ENCODE results near the gene TUBAL3. TPM values are rescaled to one million over a fixed set of nuclear protein-coding genes. Genes with fewer than 3 reads are reported as not detected.

Gene TUBAL3
- total RNA-seq, 1 donor from 2014 or later: not detected

- H3K27me3 Mint-ChIP-seq (ENCODE audit: low read depth, unreplicated experiment): no peaks in the 10 kb centered on the region
- Histone ChIP-seq H3K4me3 (ENCODE audit: insufficient read depth, low read depth, low read length) (no peak overlapping the region), H3K79me2 (ENCODE audit: insufficient read depth, low read length) (peaks cover 94% of the 10 kb centered on the region), H3K27ac (ENCODE audit: low read depth, low read length) (no peak overlapping the region), H3K4me1 (ENCODE audit: insufficient read depth, low read length) (no peaks in the 10 kb centered on the region), H2AFZ (ENCODE audit: low read depth, low read length) (no peak overlapping the region), H3K27me3 (ENCODE audit: insufficient read depth, low read length) (no peaks in the 10 kb centered on the region), H3K9ac (ENCODE audit: low read length) (no peak overlapping the region), H3K36me3 (ENCODE audit: insufficient read depth, low read length) (no peaks in the 10 kb centered on the region), H3K4me2 (ENCODE audit: low read length) (no peak overlapping the region), H3K9me3 (ENCODE audit: insufficient read depth, low read depth, low read length) (no peaks in the 10 kb centered on the region), H4K20me1 (ENCODE audit: insufficient read depth, low read length) (peaks cover 5% of the 10 kb centered on the region)
- FAIRE-seq (no peak), DNase-seq (ENCODE audit: low read depth) (peak; percentile 26)
- H3K4me3 Mint-ChIP-seq (ENCODE audit: unreplicated experiment): no peak overlapping the region
- peaks cover 4% of the 10 kb centered on the region for H3K9me3 Mint-ChIP-seq (ENCODE audit: unreplicated experiment)
- H3K27ac Mint-ChIP-seq (ENCODE audit: unreplicated experiment): no peak overlapping the region
- TF ChIP-seq EZH2 (IDR thresholded peaks at IDR 0.05; ENCODE audit: insufficient read depth, low read length) (no peak), CTCF (IDR thresholded peaks at IDR 0.05; ENCODE audit: insufficient read depth, low read depth, low read length) (no peak)
- no peaks in the 10 kb centered on the region for H3K4me1 Mint-ChIP-seq (ENCODE audit: low read depth, unreplicated experiment)
- no peaks in the 10 kb centered on the region for H3K36me3 Mint-ChIP-seq (ENCODE audit: low read depth, unreplicated experiment)
Observed at GRCh38 chr10:5416981-5417380, 12.4 kb upstream of the TUBAL3 start.

- Mint-ChIP-seq H3K9me3 (ENCODE audit: unreplicated experiment) (no peaks in the 10 kb centered on the region), H3K27me3 (ENCODE audit: low read depth, unreplicated experiment) (no peaks in the 10 kb centered on the region), H3K27ac (ENCODE audit: unreplicated experiment) (no peak overlapping the region), H3K36me3 (ENCODE audit: low read depth, unreplicated experiment) (no peaks in the 10 kb centered on the region), H3K4me1 (ENCODE audit: low read depth, unreplicated experiment) (no peaks in the 10 kb centered on the region), H3K4me3 (ENCODE audit: unreplicated experiment) (no peak overlapping the region)
- Histone ChIP-seq H3K27me3 (ENCODE audit: insufficient read depth, low read length) (no peaks in the 10 kb centered on the region), H3K4me2 (ENCODE audit: low read length) (peak overlapping the region; percentile 84), H3K27ac (ENCODE audit: low read depth, low read length) (peak overlapping the region; percentile 59), H3K36me3 (ENCODE audit: insufficient read depth, low read length) (no peaks in the 10 kb centered on the region), H3K79me2 (ENCODE audit: insufficient read depth, low read length) (peaks cover 57% of the 10 kb centered on the region), H4K20me1 (ENCODE audit: insufficient read depth, low read length) (no peaks in the 10 kb centered on the region), H3K4me1 (ENCODE audit: insufficient read depth, low read length) (no peaks in the 10 kb centered on the region), H3K9ac (ENCODE audit: low read length) (peak overlapping the region; percentile 85), H3K9me3 (ENCODE audit: insufficient read depth, low read depth, low read length) (no peaks in the 10 kb centered on the region), H3K4me3 (ENCODE audit: insufficient read depth, low read depth, low read length) (peak overlapping the region; percentile 89), H2AFZ (ENCODE audit: low read depth, low read length) (peak overlapping the region; percentile 74)
- TF ChIP-seq EZH2 (IDR thresholded peaks at IDR 0.05; ENCODE audit: insufficient read depth, low read length) (no peak), CTCF (IDR thresholded peaks at IDR 0.05; ENCODE audit: insufficient read depth, low read depth, low read length) (no peak)
- FAIRE-seq (peak; percentile 13), DNase-seq (ENCODE audit: low read depth) (peak; percentile 53)
Observed at GRCh38 chr10:5413012-5413938, 8.6 kb upstream of the TUBAL3 start.

Measured in astrocyte (in vitro differentiated cells and primary cell).